Naive B cell (primary cell): ENCODE measurements around the gene ZNF691. TPM values are rescaled to one million over a fixed set of nuclear protein-coding genes. Genes with fewer than 3 reads are reported as not detected.

Source experiments
- ATAC-seq, 2 donors: fragments of 150-1000 bp; cut with Tn5 transposase; 2 replicates each; pipeline ENCODE4 v1.10.0; 2021; ENCODE audit warnings: low read depth in 2 of 2, mild to moderate bottlenecking in 2 of 2, moderate library complexity in 2 of 2
- DNase-seq: peaks from one replicate; pipeline ENCODE4 v3.0.0; 2022
- H3K27ac Mint-ChIP-seq, 6 donors: one replicate each; pipeline ENCODE4 v1.8.0; 2020 to 2022; ENCODE audit warnings: mild to moderate bottlenecking in 6 of 6, mixed read lengths in 6 of 6, moderate library complexity in 5 of 6, inconsistent platforms in 2 of 6
- H3K27me3 Mint-ChIP-seq, 3 donors: one replicate each; pipeline ENCODE4 v1.8.0; 2021 to 2022; ENCODE audit warnings: mixed read lengths in 3 of 3, mild to moderate bottlenecking in 1 of 3
- H3K36me3 Mint-ChIP-seq, 2 donors: one replicate each; pipeline ENCODE4 v1.8.0; 2020 to 2022; ENCODE audit warnings: mixed read lengths in 2 of 2, inconsistent platforms in 1 of 2, mild to moderate bottlenecking in 1 of 2
- H3K4me1 Mint-ChIP-seq, 3 donors: one replicate each; pipeline ENCODE4 v1.8.0; 2020 to 2022; ENCODE audit warnings: mixed read lengths in 3 of 3, inconsistent platforms in 1 of 3, mild to moderate bottlenecking in 1 of 3, moderate library complexity in 1 of 3
- H3K4me3 Mint-ChIP-seq, 8 donors: one replicate each; pipeline ENCODE4 v1.8.0; 2020 to 2022; ENCODE audit warnings: mild to moderate bottlenecking in 8 of 8, mixed read lengths in 8 of 8, moderate library complexity in 8 of 8, inconsistent platforms in 2 of 8
- H3K9me3 Mint-ChIP-seq, 7 donors: one replicate each; pipeline ENCODE4 v1.8.0; 2020 to 2022; ENCODE audit warnings: mixed read lengths in 7 of 7, mild to moderate bottlenecking in 5 of 7, inconsistent platforms in 2 of 7, moderate library complexity in 1 of 7
- polyA plus RNA-seq, 6 donors: library from polyadenylated mRNA; unstranded; fragments of 300-500 nt; fragmentation: Illumina TruSeq; gene quantifications; one replicate each; pipeline ENCODE4 v1.2.3, GENCODE V29; 2021; ENCODE audit warnings: low read depth in 6 of 6

The ZNF691 gene
- polyA plus RNA-seq, 6 donors from 2014 or later, result 6.2 to 13.4 (median 9.4) TPM; not detected in 1

- DNase-seq, result no peak
Measured at GRCh38 chr1:42841010-42841409, 5.4 kb upstream of the ZNF691 start.

DNA sequence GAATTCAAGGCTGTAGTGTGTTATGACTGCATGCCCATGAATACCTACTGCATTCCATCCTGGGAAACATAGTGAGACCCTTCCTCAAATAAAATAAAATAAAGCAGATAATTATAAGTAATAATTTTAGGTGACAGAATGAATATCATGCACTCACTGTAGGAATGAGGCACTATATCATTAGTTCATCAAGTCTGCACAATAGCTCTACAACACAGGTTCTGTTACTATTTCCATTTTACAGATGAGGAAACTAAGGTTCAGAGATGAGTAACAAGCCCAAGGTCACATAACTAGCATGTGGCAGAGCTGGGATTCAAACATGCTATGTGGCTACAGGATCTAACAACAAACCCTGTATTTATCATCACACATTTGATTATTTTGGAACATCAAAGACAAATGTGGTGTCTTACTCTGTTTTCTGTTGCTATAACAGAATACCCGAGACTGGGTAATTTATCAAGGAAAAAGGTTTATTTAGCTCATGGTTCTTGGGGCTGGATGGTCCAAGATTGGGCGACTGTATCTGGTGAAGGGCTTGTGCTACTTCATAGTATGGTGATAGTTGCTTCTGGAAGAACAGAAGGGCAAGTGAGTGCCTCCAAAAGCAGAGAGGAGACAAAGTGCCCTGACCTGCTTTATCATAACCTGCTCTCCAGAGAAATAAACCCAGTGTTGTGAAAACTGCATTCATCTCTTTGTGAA lies 4.8 kb upstream of the ZNF691 start:
- no peaks in the 10 kb centered on the region for H3K27me3 Mint-ChIP-seq
- no peak overlapping the region for H3K4me3 Mint-ChIP-seq

More at GRCh38 chr1:42841010-42841409, 5.4 kb upstream of the ZNF691 start:
- H3K9me3 Mint-ChIP-seq, result no peaks in the 10 kb centered on the region
- H3K4me3 Mint-ChIP-seq, result no peak overlapping the region
- peaks cover 0 to 7% of the 10 kb centered on the region in 2 donors for H3K36me3 Mint-ChIP-seq
- H3K4me1 Mint-ChIP-seq, result peaks cover 8 to 18% (median 8%) of the 10 kb centered on the region in 3 donors
- H3K27ac Mint-ChIP-seq, result peak overlapping the region in 1 of 6 donors; percentile 2
- ATAC-seq, result no peak
- no peaks in the 10 kb centered on the region for H3K27me3 Mint-ChIP-seq

GRCh38 chr1:42844592-42845140 lies 1.7 kb upstream of the ZNF691 start:
- Mint-ChIP-seq H3K9me3 (no peaks in the 10 kb centered on the region), H3K27me3 (no peaks in the 10 kb centered on the region), H3K27ac (peak overlapping the region in 2 of 6 donors; percentile 2 to 35), H3K4me1 (peaks cover 20 to 31% (median 23%) of the 10 kb centered on the region in 3 donors), H3K36me3 (peaks cover 0 to 7% of the 10 kb centered on the region in 2 donors), H3K4me3 (peak overlapping the region in 1 of 8 donors; percentile 52)
- ATAC-seq (no peak), DNase-seq (no peak)

More for the DNA sequence above, 4.8 kb upstream of the ZNF691 start:
- Mint-ChIP-seq H3K27ac (no peak overlapping the region), H3K36me3 (peaks cover 0 to 7% of the 10 kb centered on the region in 2 donors), H3K4me1 (peaks cover 8 to 23% (median 8%) of the 10 kb centered on the region in 3 donors), H3K9me3 (no peaks in the 10 kb centered on the region)
- DNase-seq, result no peak
- no peak for ATAC-seq

DNA sequence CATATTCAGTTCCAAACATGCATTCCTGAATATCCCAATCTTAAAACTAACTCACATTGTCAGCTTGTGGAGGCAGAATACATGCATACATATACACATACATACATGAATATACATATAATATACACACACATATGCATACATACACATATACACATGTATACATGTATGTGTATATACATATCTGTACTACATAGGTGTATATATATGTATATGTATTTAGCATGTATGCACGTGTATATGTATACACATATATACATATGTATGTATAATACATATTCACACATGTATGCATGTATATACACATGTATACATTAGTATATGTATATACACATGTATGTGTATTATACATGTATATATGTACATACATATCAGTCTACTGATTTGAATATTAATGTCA lies 1.2 kb upstream of the ZNF691 start:
- ATAC-seq, result no peak
- H3K9me3 Mint-ChIP-seq, result no peaks in the 10 kb centered on the region
- no peak overlapping the region for H3K4me3 Mint-ChIP-seq
- peaks cover 24 to 34% (median 28%) of the 10 kb centered on the region in 3 donors for H3K4me1 Mint-ChIP-seq
- H3K27me3 Mint-ChIP-seq, result no peaks in the 10 kb centered on the region
- H3K27ac Mint-ChIP-seq, result no peak overlapping the region
- no peak for DNase-seq
- H3K36me3 Mint-ChIP-seq, result peaks cover 0 to 7% of the 10 kb centered on the region in 2 donors

GRCh38 chr1:42845866-42846256 lies 552 bp upstream of the ZNF691 start:
- H3K27me3 Mint-ChIP-seq, result no peaks in the 10 kb centered on the region
- DNase-seq (no peak), ATAC-seq (peak; percentile 3 to 6)
- H3K4me3 Mint-ChIP-seq, result peak overlapping the region; percentile 88 to 97 (median 96)
- H3K36me3 Mint-ChIP-seq, result peaks cover 3 to 10% of the 10 kb centered on the region in 2 donors
- peaks cover 0 to 2% (median 0%) of the 10 kb centered on the region in 7 donors for H3K9me3 Mint-ChIP-seq
- peaks cover 24 to 34% (median 28%) of the 10 kb centered on the region in 3 donors for H3K4me1 Mint-ChIP-seq
- H3K27ac Mint-ChIP-seq, result peak overlapping the region in 2 of 6 donors; percentile 77 to 80

- DNase-seq (no peak), ATAC-seq (no peak)
- no peaks in the 10 kb centered on the region for H3K27me3 Mint-ChIP-seq
- H3K4me1 Mint-ChIP-seq, result peaks cover 25 to 45% (median 29%) of the 10 kb centered on the region in 3 donors
- H3K36me3 Mint-ChIP-seq, result peaks cover 8 to 14% of the 10 kb centered on the region in 2 donors
- peak overlapping the region; percentile 50 to 97 (median 86) for H3K27ac Mint-ChIP-seq
- peak overlapping the region; percentile 88 to 97 (median 96) for H3K4me3 Mint-ChIP-seq
- peaks cover 0 to 4% (median 0%) of the 10 kb centered on the region in 7 donors for H3K9me3 Mint-ChIP-seq
Measured at GRCh38 chr1:42847111-42847595, 740 bp downstream of the ZNF691 start.

- DNase-seq, result no peak
- no peak for ATAC-seq
- Mint-ChIP-seq H3K4me3 (peak overlapping the region; percentile 88 to 97 (median 96)), H3K27me3 (no peaks in the 10 kb centered on the region), H3K36me3 (peaks cover 8 to 14% of the 10 kb centered on the region in 2 donors), H3K9me3 (peaks cover 0 to 4% (median 0%) of the 10 kb centered on the region in 7 donors), H3K27ac (peak overlapping the region in 4 of 6 donors; percentile 80 to 97 (median 86)), H3K4me1 (peaks cover 33 to 52% (median 37%) of the 10 kb centered on the region in 3 donors)
Measured at GRCh38 chr1:42847721-42848460, 1.5 kb downstream of the ZNF691 start.

- peaks cover 0 to 4% (median 0%) of the 10 kb centered on the region in 7 donors for H3K9me3 Mint-ChIP-seq
- H3K4me3 Mint-ChIP-seq, result peak overlapping the region in 2 of 8 donors; percentile 4 to 96
- no peaks in the 10 kb centered on the region for H3K27me3 Mint-ChIP-seq
- peak overlapping the region in 1 of 6 donors; percentile 83 for H3K27ac Mint-ChIP-seq
- peaks cover 34 to 58% (median 42%) of the 10 kb centered on the region in 3 donors for H3K4me1 Mint-ChIP-seq
- peaks cover 6 to 8% of the 10 kb centered on the region in 2 donors for H3K36me3 Mint-ChIP-seq
- ATAC-seq (no peak), DNase-seq (no peak)
Measured at GRCh38 chr1:42848823-42849537, 2.6 kb downstream of the ZNF691 start.

DNA sequence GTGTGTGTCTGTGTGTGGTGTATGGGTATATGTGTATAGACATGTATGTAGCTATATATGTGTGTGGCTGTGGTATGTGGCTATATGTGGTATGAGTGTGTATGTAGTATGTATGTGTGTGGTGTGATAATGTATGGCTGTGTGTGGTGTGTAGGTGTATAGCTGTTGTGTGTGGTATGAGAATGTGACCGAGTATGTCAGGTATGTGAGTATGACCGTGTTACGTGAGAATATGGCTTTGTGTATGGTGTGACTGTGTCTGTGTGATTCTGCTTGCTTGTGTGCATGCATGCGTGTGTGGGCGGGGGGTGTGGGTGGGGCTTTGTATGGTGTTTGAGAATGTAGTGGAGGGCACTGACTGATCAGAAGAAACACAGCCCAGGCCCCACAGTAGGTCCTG lies 3.5 kb downstream of the ZNF691 start:
- H3K4me3 Mint-ChIP-seq, result peak overlapping the region in 1 of 8 donors; percentile 10
- H3K9me3 Mint-ChIP-seq, result peaks cover 0 to 4% (median 0%) of the 10 kb centered on the region in 7 donors
- no peaks in the 10 kb centered on the region for H3K27me3 Mint-ChIP-seq
- peak overlapping the region in 2 of 6 donors; percentile 2 to 3 for H3K27ac Mint-ChIP-seq
- ATAC-seq (no peak), DNase-seq (no peak)
- H3K36me3 Mint-ChIP-seq, result peaks cover 6 to 8% of the 10 kb centered on the region in 2 donors
- peaks cover 34 to 58% (median 44%) of the 10 kb centered on the region in 3 donors for H3K4me1 Mint-ChIP-seq

GRCh38 chr1:42851420-42851819 lies 5.0 kb downstream of the ZNF691 start:
- no peaks in the 10 kb centered on the region for H3K27me3 Mint-ChIP-seq
- H3K9me3 Mint-ChIP-seq, result peaks cover 0 to 4% (median 0%) of the 10 kb centered on the region in 7 donors

GRCh38 chr1:42851960-42852607 lies 5.7 kb downstream of the ZNF691 start:
- ATAC-seq, result peak; percentile 77 to 78
- DNase-seq, result no peak
- Mint-ChIP-seq H3K9me3 (peaks cover 0 to 4% (median 0%) of the 10 kb centered on the region in 7 donors), H3K27me3 (no peaks in the 10 kb centered on the region), H3K36me3 (peaks cover 6 to 8% of the 10 kb centered on the region in 2 donors), H3K4me3 (peak overlapping the region in 4 of 8 donors; percentile 2 to 48 (median 9)), H3K27ac (peak overlapping the region; percentile 71 to 91 (median 82)), H3K4me1 (peaks cover 32 to 48% (median 47%) of the 10 kb centered on the region in 3 donors)

More at GRCh38 chr1:42851420-42851819, 5.0 kb downstream of the ZNF691 start:
- Mint-ChIP-seq H3K4me3 (no peak overlapping the region), H3K36me3 (peaks cover 6 to 8% of the 10 kb centered on the region in 2 donors), H3K27ac (peak overlapping the region in 1 of 6 donors; percentile 91), H3K4me1 (peaks cover 34 to 51% (median 47%) of the 10 kb centered on the region in 3 donors)
- no peak for DNase-seq
- peak; percentile 15 to 29 for ATAC-seq

DNA sequence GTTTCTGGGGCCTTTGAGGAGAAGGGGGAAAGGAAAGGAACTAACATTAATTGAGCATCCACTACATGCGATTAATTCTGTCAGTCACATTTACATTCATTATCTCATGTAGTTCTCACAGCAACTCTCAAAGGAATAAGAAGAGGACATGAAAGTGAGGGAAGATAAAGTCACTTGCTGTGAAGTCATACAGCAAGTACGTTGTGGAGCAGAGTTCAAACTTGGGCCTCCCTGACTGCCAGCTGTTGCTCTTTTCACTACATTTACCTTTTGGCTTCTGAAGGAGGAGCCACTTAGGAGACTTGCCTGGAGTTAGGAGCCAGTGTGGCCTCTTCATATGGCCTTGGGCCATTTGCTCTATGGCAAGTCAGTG lies 6.2 kb downstream of the ZNF691 start:
- H3K4me3 Mint-ChIP-seq, result peak overlapping the region in 5 of 8 donors; percentile 2 to 68 (median 13)
- DNase-seq (no peak), ATAC-seq (peak; percentile 61 to 62)
- peaks cover 0 to 4% (median 0%) of the 10 kb centered on the region in 7 donors for H3K9me3 Mint-ChIP-seq
- H3K4me1 Mint-ChIP-seq, result peaks cover 30 to 46% (median 42%) of the 10 kb centered on the region in 3 donors
- no peaks in the 10 kb centered on the region for H3K27me3 Mint-ChIP-seq
- H3K27ac Mint-ChIP-seq, result peak overlapping the region; percentile 71 to 91 (median 82)
- peaks cover 6 to 8% of the 10 kb centered on the region in 2 donors for H3K36me3 Mint-ChIP-seq
